Measurements from ENCODE around the gene PNPLA2. TPM values are rescaled to one million over a fixed set of nuclear protein-coding genes. Genes with fewer than 3 reads are reported as not detected.

Gene PNPLA2
- total and polyA plus RNA-seq, 2 of the 8 experiments (the other 6 are each of a cell fraction or from before 2014, with no cell fraction given), result 30.9 to 62.1 TPM

- Histone ChIP-seq H3K23ac (ENCODE audit: insufficient read length) (no peak overlapping the region), H3K4me3 (ENCODE audit: extremely low read depth in 1 of 4, insufficient read depth in 2 of 4, low read depth in 3 of 4, low read length in 4 of 4) (no peak overlapping the region), H3K56ac (replicated peaks; ENCODE audit: insufficient read length, low read depth, low read length) (no peak overlapping the region), H3K79me2 (ENCODE audit: control insufficient read depth in 1 of 2, insufficient read depth in 2 of 2, low read length in 2 of 2) (peaks cover 0 to 5% of the 10 kb centered on the region in 2 experiments; a peak in 1 of 4 replicates), H2BK120ac (replicated peaks; ENCODE audit: low read depth, low read length) (no peak overlapping the region), H3K18ac (ENCODE audit: extremely low read depth, low read length) (no peak overlapping the region), H3K14ac (ENCODE audit: insufficient read length) (no peak overlapping the region), H3K79me1 (ENCODE audit: low read depth, low read length) (0 out of 2 replicates have a peak, but pooled peaks cover 7% of the 10 kb centered on the region), H2BK15ac (ENCODE audit: low read length) (no peak overlapping the region), H4K8ac (ENCODE audit: extremely low read depth, insufficient read depth, low read length) (no peak overlapping the region), H3K27me3 (replicated peaks in 1 of 4; ENCODE audit: control insufficient read depth in 3 of 4, extremely low read depth in 1 of 4, insufficient read depth in 3 of 4, low read length in 3 of 4) (no peaks in the 10 kb centered on the region), H3K4me2 (ENCODE audit: insufficient read depth in 1 of 2, low read depth in 2 of 2, low read length in 2 of 2) (no peak overlapping the region), H3K9me3 (ENCODE audit: insufficient read depth in 2 of 2, low read depth in 1 of 2, low read length in 1 of 2) (no peaks in the 10 kb centered on the region), H2BK12ac (ENCODE audit: low read depth, low read length) (no peak overlapping the region), H4K5ac (ENCODE audit: insufficient read length, low read depth, low read length) (no peak overlapping the region), H3K36me3 (ENCODE audit: control insufficient read depth in 2 of 4, insufficient read depth in 4 of 4, low read length in 3 of 4) (peaks cover 0 to 12% (median 0%) of the 10 kb centered on the region in 4 experiments; a peak in 3 of 8 replicates), H3K23me2 (ENCODE audit: low read depth, low read length) (peaks cover 7% of the 10 kb centered on the region), H2BK5ac (ENCODE audit: low read depth, low read length) (no peak overlapping the region), H2AK5ac (ENCODE audit: low read depth, low read length) (no peak overlapping the region), H3K4me1 (replicated peaks in 1 of 4; ENCODE audit: control insufficient read depth in 3 of 4, insufficient read depth in 4 of 4, low read length in 3 of 4) (peaks cover 4 to 34% (median 24%) of the 10 kb centered on the region in 4 experiments), H3K9ac (replicated peaks in 1 of 4; ENCODE audit: extremely low read depth in 1 of 4, low read depth in 3 of 4, low read length in 3 of 4) (no peak overlapping the region), H2AFZ (ENCODE audit: low read length) (no peak overlapping the region), H3K4ac (replicated peaks; ENCODE audit: insufficient read length, low read depth, low read length) (no peak overlapping the region), H2BK20ac (ENCODE audit: low read length) (no peak overlapping the region), H3K27ac (ENCODE audit: low read depth, low read length) (no peak overlapping the region), H4K91ac (replicated peaks; ENCODE audit: insufficient read length, low read length) (no peak overlapping the region), H4K20me1 (replicated peaks in 1 of 2; ENCODE audit: control insufficient read depth in 1 of 2, insufficient read depth in 2 of 2, low read length in 2 of 2) (peaks cover 2 to 12% of the 10 kb centered on the region in 2 experiments)
- WGBS, 2 experiments (ENCODE audit: extremely low coverage in 1 of 2, insufficient coverage in 1 of 2, insufficient read length in 1 of 2, insufficient replicate concordance in 2 of 2, low coverage in 1 of 2, low lambda C conversion rate in 2 of 2, missing lambda C conversion rate in 1 of 2), result 82% methylated on average over 7 of the region's 7 CpGs; no CpG with 5 or more reads in 1 of the 2 experiments
- ChIA-PET CTCF (ENCODE audit: partially characterized antibody) (interaction anchor here (1.0 to 2.2 kb wide), 2 partner anchors 10 to 18 kb away, joined by 3 to 10 read pairs; no protein-coding TSS in a partner anchor), POLR2A (ENCODE audit: partially characterized antibody) (interaction anchor here (0.6 to 53.0 kb wide), 2 partner anchors 11 to 37 kb away, joined by 3 to 1917 read pairs; partner anchors contain the start of genes CD151, CRACR2B, PNPLA2 and POLR2L)
- no peak for FAIRE-seq
- no peak for DNase-seq (ENCODE audit: low read depth in 1 of 2, low spot score in 2 of 2)
- TF ChIP-seq CHD2 (IDR thresholded peaks at IDR 0.05; ENCODE audit: low read length) (no peak), KDM5A (IDR thresholded peaks at IDR 0.05; ENCODE audit: low read length) (no peak), SP1 (IDR thresholded peaks at IDR 0.05; ENCODE audit: low read depth, low read length) (no peak), BCL11A (IDR thresholded peaks at IDR 0.05; ENCODE audit: low read depth in 2 of 2, low read length in 2 of 2) (no peak), RBBP5 (IDR thresholded peaks at IDR 0.05; ENCODE audit: borderline replicate concordance, low read depth, low read length) (no peak), CBX8 (IDR thresholded peaks at IDR 0.05; ENCODE audit: borderline replicate concordance, low read depth, low read length) (no peak), ZNF274 (IDR thresholded peaks at IDR 0.05; ENCODE audit: borderline replicate concordance, extremely low read depth, low read length) (no peak), CEBPB (IDR thresholded peaks at IDR 0.05; ENCODE audit: low read depth, low read length) (no peak), ASH2L (IDR thresholded peaks at IDR 0.05; ENCODE audit: low read length) (no peak), E2F6 (IDR thresholded peaks at IDR 0.05) (no peak), CTCF (IDR thresholded peaks at IDR 0.05; ENCODE audit: control extremely low read depth in 1 of 3, insufficient read depth in 1 of 3, low read depth in 1 of 3, low read length in 3 of 3) (no peak)
These were observed 25.2 kb upstream of the PNPLA2 start for GRCh38 chr11:793556-793955.

All from H1 (cell line).